ENCODE data around the gene PLCB2. TPM values are rescaled to one million over a fixed set of nuclear protein-coding genes. Genes with fewer than 3 reads are reported as not detected.

The PLCB2 gene
- total and polyA plus RNA-seq, 9 of the 15 experiments (the other 6 are each of a cell fraction or from before 2014, with no cell fraction given): 0.37 to 12.3 (median 8.0) TPM

DNA sequence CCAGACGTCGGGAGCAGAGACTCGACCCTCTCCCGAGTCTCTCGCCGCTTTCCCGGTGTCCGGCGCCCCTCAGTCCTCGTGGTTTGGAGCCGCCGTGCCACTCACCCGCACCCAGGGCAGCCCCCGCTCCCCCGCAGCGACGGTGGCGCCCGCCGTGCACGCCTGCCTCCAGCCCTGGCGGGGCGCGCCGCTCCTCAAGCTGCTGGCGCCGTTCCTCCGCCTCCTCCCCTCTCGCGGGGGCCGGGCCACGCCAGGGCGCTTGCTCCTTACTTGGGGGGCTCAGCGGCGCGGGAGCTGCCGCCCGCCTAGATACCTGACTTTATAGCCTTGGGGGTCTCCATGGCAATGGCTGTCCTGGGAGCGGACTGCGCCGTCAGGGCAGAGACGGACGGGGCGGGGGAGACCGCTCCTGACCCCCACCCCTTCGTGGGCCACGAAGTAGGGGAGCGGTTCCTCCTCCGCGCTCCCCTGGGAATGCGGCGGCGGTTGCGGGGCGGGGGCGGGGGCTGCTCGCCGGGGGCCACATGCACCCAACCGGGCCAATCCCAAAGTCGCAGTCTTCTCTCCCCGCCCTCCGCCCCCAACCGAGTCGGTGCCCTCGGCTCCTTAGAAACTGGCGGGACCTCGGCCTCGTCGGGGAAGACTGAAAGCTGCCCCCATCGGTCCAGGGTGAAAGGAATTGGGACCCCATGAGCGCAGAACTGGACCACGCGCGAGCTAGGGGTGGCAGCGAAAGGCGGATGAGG is 24.7 kb downstream of the PLCB2 start, which contains the start of gene ANKRD63 (continued):
- TF ChIP-seq, protein P1, sequence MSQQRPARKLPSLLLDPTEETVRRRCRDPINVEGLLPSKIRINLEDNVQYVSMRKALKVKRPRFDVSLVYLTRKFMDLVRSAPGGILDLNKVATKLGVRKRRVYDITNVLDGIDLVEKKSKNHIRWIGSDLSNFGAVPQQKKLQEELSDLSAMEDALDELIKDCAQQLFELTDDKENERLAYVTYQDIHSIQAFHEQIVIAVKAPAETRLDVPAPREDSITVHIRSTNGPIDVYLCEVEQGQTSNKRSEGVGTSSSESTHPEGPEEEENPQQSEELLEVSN (IDR thresholded peaks at IDR 0.05; ENCODE audit: borderline replicate concordance in 1 of 2, extremely low read depth in 1 of 2, insufficient read depth in 1 of 2, insufficient read length in 1 of 2, low read depth in 1 of 2, low read length in 1 of 2, poor library complexity in 1 of 2, severe bottlenecking in 1 of 2): peak in 1 of 2 experiments; percentile 50
- TF ChIP-seq KHSRP (IDR thresholded peaks at IDR 0.05) (no peak), NEUROD1 (IDR thresholded peaks at IDR 0.05; ENCODE audit: borderline replicate concordance, low read depth, low read length, partially characterized antibody) (no peak), CUX1 (CRISPR knock-in tag; IDR thresholded peaks at IDR 0.05) (no peak), STAT6 (CRISPR knock-in tag; IDR thresholded peaks at IDR 0.05) (no peak), MLLT1 (IDR thresholded peaks at IDR 0.05) (no peak), ZNF23 (CRISPR knock-in tag; IDR thresholded peaks at IDR 0.05) (no peak), GATA2 (CRISPR knock-in tag; IDR thresholded peaks at IDR 0.05) (no peak), MAFF (IDR thresholded peaks at IDR 0.05; ENCODE audit: low read length) (no peak), FOXJ3 (CRISPR knock-in tag; IDR thresholded peaks at IDR 0.05) (no peak), C11orf30 (IDR thresholded peaks at IDR 0.05; ENCODE audit: low read depth) (no peak), ZBTB49 (CRISPR knock-in tag; IDR thresholded peaks at IDR 0.05; ENCODE audit: borderline replicate concordance) (no peak), PHTF2 (CRISPR knock-in tag; IDR thresholded peaks at IDR 0.05) (no peak)
